HUES48 (cell line): ENCODE measurements around the gene YTHDC2.

Source experiments
- H3K27ac ChIP-seq: one replicate; pipeline ENCODE4 v1.7.0; 2013; ENCODE audit warnings: low read depth, low read length, inconsistent platforms
- H3K27me3 ChIP-seq: 2 replicates; pipeline ENCODE4 v1.6.1; 2013; ENCODE audit warnings: mild to moderate bottlenecking, low read length; ENCODE audit not compliant: control insufficient read depth, insufficient read depth
- H3K36me3 ChIP-seq: 2 replicates; pipeline ENCODE4 v1.6.1; 2013; ENCODE audit warnings: low read length; ENCODE audit not compliant: control insufficient read depth, insufficient read depth
- H3K4me1 ChIP-seq: 2 replicates; pipeline ENCODE4 v1.6.1; 2013; ENCODE audit warnings: mild to moderate bottlenecking, low read length; ENCODE audit not compliant: control insufficient read depth, insufficient read depth
- H3K4me3 ChIP-seq: 2 replicates; pipeline ENCODE4 v1.5.1; 2013; ENCODE audit warnings: mild to moderate bottlenecking, low read depth, low read length
- H3K9ac ChIP-seq: 2 replicates; pipeline ENCODE4 v1.6.1; 2013; ENCODE audit warnings: mild to moderate bottlenecking, low read depth, low read length, moderate library complexity
- H3K9me3 ChIP-seq: 2 replicates; pipeline ENCODE4 v1.6.1; 2013; ENCODE audit warnings: low read length; ENCODE audit not compliant: control insufficient read depth, insufficient read depth

The YTHDC2 gene

GRCh38 chr5:113493446-113493845, 20.0 kb upstream of the YTHDC2 start:
- Histone ChIP-seq H3K4me3 (no peak overlapping the region), H3K27me3 (peaks cover 16% of the 10 kb centered on the region), H3K4me1 (peaks cover 5% of the 10 kb centered on the region), H3K36me3 (no peaks in the 10 kb centered on the region), H3K9me3 (peaks cover 24% of the 10 kb centered on the region; the same call in 1 of the 2 replicates), H3K27ac (no peak overlapping the region), H3K9ac (no peak overlapping the region)

GRCh38 chr5:113495422-113495841, 18.1 kb upstream of the YTHDC2 start:
- no peaks in the 10 kb centered on the region for H3K36me3 ChIP-seq
- H3K9ac ChIP-seq = no peak overlapping the region
- no peaks in the 10 kb centered on the region for H3K4me1 ChIP-seq
- no peak overlapping the region for H3K4me3 ChIP-seq
- peaks cover 10% of the 10 kb centered on the region; the same call in 1 of the 2 replicates for H3K9me3 ChIP-seq
- H3K27ac ChIP-seq = no peak overlapping the region
- H3K27me3 ChIP-seq = no peaks in the 10 kb centered on the region

- no peak overlapping the region for H3K27ac ChIP-seq
- no peaks in the 10 kb centered on the region for H3K9me3 ChIP-seq
- H3K4me1 ChIP-seq = no peaks in the 10 kb centered on the region
- no peaks in the 10 kb centered on the region for H3K27me3 ChIP-seq
- no peak overlapping the region for H3K9ac ChIP-seq
- no peaks in the 10 kb centered on the region for H3K36me3 ChIP-seq
- no peak overlapping the region for H3K4me3 ChIP-seq
These were observed 11.4 kb upstream of the YTHDC2 start for GRCh38 chr5:113502073-113502472.

- no peaks in the 10 kb centered on the region for H3K9me3 ChIP-seq
- H3K27me3 ChIP-seq = no peaks in the 10 kb centered on the region
- H3K4me1 ChIP-seq = no peaks in the 10 kb centered on the region
These were observed 10.3 kb upstream of the YTHDC2 start for GRCh38 chr5:113503146-113503545.

GRCh38 chr5:113505181-113505580, 8.3 kb upstream of the YTHDC2 start:
- Histone ChIP-seq H3K9me3 (no peaks in the 10 kb centered on the region), H3K27ac (no peak overlapping the region), H3K36me3 (no peaks in the 10 kb centered on the region), H3K4me1 (no peaks in the 10 kb centered on the region), H3K9ac (no peak overlapping the region), H3K4me3 (no peak overlapping the region), H3K27me3 (no peaks in the 10 kb centered on the region)

More at GRCh38 chr5:113503146-113503545, 10.3 kb upstream of the YTHDC2 start:
- no peaks in the 10 kb centered on the region for H3K36me3 ChIP-seq
- no peak overlapping the region for H3K9ac ChIP-seq
- no peak overlapping the region for H3K27ac ChIP-seq
- no peak overlapping the region for H3K4me3 ChIP-seq

- no peak overlapping the region for H3K27ac ChIP-seq
- H3K9ac ChIP-seq = no peak overlapping the region
- no peaks in the 10 kb centered on the region for H3K36me3 ChIP-seq
- H3K27me3 ChIP-seq = no peaks in the 10 kb centered on the region
- H3K4me1 ChIP-seq = no peaks in the 10 kb centered on the region
- no peaks in the 10 kb centered on the region for H3K9me3 ChIP-seq
- H3K4me3 ChIP-seq = no peak overlapping the region
These were observed 5.9 kb upstream of the YTHDC2 start for GRCh38 chr5:113507601-113508000.

- H3K27ac ChIP-seq = no peak overlapping the region
- H3K36me3 ChIP-seq = no peaks in the 10 kb centered on the region
- H3K9me3 ChIP-seq = no peaks in the 10 kb centered on the region
- H3K9ac ChIP-seq = no peak overlapping the region
- no peaks in the 10 kb centered on the region for H3K27me3 ChIP-seq
- no peaks in the 10 kb centered on the region for H3K4me1 ChIP-seq
- no peak overlapping the region for H3K4me3 ChIP-seq
These were observed 4.7 kb upstream of the YTHDC2 start for GRCh38 chr5:113508756-113509155.

- Histone ChIP-seq H3K4me1 (peaks cover 12% of the 10 kb centered on the region; the same call in 1 of the 2 replicates), H3K9ac (no peak overlapping the region), H3K27me3 (no peaks in the 10 kb centered on the region), H3K4me3 (no peak overlapping the region), H3K27ac (no peak overlapping the region), H3K36me3 (no peaks in the 10 kb centered on the region), H3K9me3 (no peaks in the 10 kb centered on the region)
These were observed 2.5 kb upstream of the YTHDC2 start for GRCh38 chr5:113510836-113511451.

- Histone ChIP-seq H3K9me3 (no peaks in the 10 kb centered on the region), H3K36me3 (peaks cover 13% of the 10 kb centered on the region), H3K27me3 (no peaks in the 10 kb centered on the region), H3K27ac (no peak overlapping the region), H3K4me1 (peaks cover 12% of the 10 kb centered on the region; the same call in 1 of the 2 replicates), H3K4me3 (no peak overlapping the region), H3K9ac (no peak overlapping the region)
These were observed 1.2 kb upstream of the YTHDC2 start for GRCh38 chr5:113512341-113512740.

- no peaks in the 10 kb centered on the region for H3K27me3 ChIP-seq
- H3K4me3 ChIP-seq = peak overlapping the region; percentile 91
- no peaks in the 10 kb centered on the region for H3K9me3 ChIP-seq
- peak overlapping the region; percentile 88 for H3K9ac ChIP-seq
- peaks cover 12% of the 10 kb centered on the region; the same call in 1 of the 2 replicates for H3K4me1 ChIP-seq
- peaks cover 23% of the 10 kb centered on the region for H3K36me3 ChIP-seq
- H3K27ac ChIP-seq = peak overlapping the region; percentile 91
These were observed 768 bp downstream of the YTHDC2 start for GRCh38 chr5:113514289-113514635.

GRCh38 chr5:113518884-113519283, 5.4 kb downstream of the YTHDC2 start:
- Histone ChIP-seq H3K36me3 (peaks cover 31% of the 10 kb centered on the region), H3K4me3 (no peak overlapping the region), H3K9ac (no peak overlapping the region), H3K27me3 (no peaks in the 10 kb centered on the region), H3K27ac (no peak overlapping the region), H3K4me1 (peaks cover 12% of the 10 kb centered on the region; the same call in 1 of the 2 replicates), H3K9me3 (no peaks in the 10 kb centered on the region)
